Glomerular visceral epithelial cell (primary cell): ENCODE results near the gene MEGF11.

Experiments used
- DNase-seq: peaks from one replicate; pipeline ENCODE4 v3.0.0-alpha.2; 2016; ENCODE audit errors: extremely low spot score

MEGF11 gene

GRCh38 chr15:66253418-66254088, at the start of gene MEGF11:
Gene MEGF11 (minus strand): TSS chr15:66253750. CDS start chr15:66128403, 125,347 bp downstream.
- DNase-seq: peak; percentile 17

GRCh38 chr15:66302489-66303278, 49.1 kb upstream of the MEGF11 start:
- DNase-seq: no peak

GRCh38 chr15:66298803-66299251, 45.3 kb upstream of the MEGF11 start:
- DNase-seq: no peak

DNA sequence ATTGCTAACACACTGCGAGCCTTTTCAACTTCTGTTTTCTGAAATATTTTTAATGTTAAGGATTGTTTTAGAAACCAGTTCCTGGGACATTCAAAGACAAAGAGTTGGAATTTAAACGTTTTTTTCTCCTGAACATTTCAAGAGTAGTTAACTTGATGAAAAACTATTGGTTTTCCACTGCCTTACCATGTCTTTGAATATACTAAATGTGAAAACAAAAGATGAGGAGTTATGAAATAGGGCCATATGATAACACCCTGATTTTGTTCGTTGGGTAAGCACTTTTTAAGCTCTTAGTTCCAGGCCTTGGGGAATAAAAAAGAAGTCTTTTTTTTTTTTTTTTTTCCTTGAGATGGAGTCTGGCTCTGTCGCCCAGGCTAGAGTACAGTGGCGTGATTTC, 42.6 kb upstream of the MEGF11 start:
- DNase-seq: no peak

- DNase-seq: no peak
These were observed 41.3 kb upstream of the MEGF11 start for GRCh38 chr15:66294932-66295235.

DNA sequence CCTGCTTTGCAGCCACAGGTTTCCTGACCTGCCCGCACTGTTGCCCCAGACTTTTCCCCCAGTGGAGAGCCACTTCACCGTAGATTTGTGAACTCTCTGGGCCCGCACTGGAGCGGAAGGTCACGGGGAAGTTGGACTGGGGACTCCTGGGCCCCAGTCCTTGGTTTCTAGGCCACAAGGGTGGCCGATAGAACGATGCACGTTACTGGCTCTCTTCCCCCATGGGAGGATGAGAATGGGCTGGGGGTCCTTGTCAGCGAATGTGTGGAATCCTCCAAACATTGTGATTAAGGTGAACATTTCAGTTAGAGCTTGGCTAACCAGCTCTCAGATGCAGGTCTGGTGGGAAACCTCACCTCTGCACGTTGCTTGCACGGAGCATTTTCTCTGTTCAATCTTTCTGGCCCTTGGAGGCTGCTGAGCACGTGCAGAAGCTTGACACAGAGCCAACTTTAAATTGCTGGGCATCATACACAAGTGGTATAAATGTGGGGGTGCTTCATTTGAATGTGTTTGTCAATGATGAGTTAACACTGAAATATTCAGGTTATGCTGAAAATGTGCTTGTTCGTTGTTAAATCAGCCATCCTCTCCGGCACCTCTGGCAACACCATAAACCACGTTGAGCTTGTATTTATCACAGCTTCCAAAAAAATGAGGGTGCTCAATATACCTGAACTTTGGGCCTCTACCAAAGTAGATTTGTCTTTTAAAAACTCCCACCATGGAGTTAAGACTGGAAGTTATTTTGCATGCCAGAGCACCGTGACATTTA, 40.8 kb upstream of the MEGF11 start:
- DNase-seq: peak; percentile 78

- DNase-seq: peak; percentile 58
These were observed 40.0 kb upstream of the MEGF11 start, which contains the start of gene DIS3L for GRCh38 chr15:66293419-66294156. Gene DIS3L (plus strand): TSS chr15:66293568. CDS start chr15:66293597, 29 bp downstream.

- DNase-seq: no peak
These were observed 39.2 kb upstream of the MEGF11 start for GRCh38 chr15:66292571-66293418.

- peak; percentile 1 for DNase-seq
These were observed 38.4 kb upstream of the MEGF11 start for GRCh38 chr15:66291816-66292570.

DNA sequence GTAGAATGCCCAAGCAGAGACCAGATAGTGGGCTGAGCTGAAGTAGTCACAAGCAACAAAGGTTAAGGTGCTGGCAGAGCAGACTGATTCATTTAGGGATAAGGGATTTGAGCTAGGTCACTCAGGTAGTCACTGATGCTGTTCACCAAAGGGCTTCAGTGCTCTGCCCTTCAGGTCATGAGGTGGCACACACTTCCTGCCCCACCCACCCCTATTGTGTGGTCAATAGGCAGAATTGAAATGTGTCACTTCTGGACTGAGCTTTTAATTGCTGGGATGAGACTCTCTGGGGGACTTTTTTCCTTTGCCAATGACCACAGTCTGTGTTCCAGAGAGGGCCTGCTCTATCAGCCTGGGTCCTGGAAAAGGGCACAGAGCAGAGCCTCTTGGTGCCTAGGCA, 37.0 kb upstream of the MEGF11 start:
- no peak for DNase-seq

DNA sequence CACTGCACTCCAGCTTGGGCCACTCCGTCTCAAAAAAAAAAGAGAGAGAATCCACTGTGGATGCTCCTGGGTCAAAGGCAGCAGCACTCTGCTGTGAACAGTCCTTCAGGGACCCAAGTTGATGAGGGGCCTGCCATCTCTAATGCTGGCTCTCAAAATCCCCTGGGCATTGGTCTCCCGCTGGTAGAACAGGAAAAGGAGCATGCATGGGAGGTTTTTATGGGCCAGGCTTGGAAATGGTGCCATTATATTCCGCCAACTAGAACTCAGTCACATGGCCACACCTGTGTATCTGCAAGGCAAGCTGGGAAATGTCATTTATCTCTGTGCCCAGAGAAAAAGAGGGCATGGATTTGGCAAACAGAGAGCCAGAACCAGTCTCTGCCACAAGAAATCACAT, 36.5 kb upstream of the MEGF11 start:
- DNase-seq: no peak

DNA sequence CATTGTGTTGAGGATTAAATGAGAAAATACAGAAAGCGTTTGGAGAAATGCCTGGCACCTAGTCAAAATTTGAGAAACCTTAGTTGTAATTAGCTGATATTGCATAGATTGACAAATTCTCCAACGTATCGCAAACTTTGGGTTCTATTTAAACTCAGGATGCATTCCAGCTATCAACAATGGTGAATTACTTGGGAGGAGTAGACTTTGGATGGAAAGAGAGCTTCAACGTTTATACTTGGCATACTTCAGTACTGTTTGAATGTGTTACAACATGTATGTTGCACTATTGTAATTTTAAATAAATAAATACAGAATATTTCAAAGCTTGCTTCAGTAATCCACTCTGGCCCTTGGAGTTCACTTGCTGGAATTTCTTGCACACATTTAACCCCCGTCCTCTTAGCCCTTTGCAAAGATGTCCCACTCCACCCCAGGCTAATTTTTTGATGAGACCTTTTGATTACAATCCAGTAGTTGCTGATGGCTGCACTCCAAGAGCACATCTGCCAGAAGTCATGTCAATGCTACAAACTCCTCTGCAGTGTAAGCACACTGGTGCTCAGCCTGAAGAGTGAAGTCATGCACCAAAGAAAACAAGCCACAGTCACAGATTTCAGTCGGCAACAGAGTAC, 35.1 kb upstream of the MEGF11 start:
- no peak for DNase-seq

GRCh38 chr15:66288093-66288492, 34.5 kb upstream of the MEGF11 start:
- DNase-seq: no peak

GRCh38 chr15:66287461-66288057, 34.0 kb upstream of the MEGF11 start:
- DNase-seq: peak; percentile 42

GRCh38 chr15:66285533-66286280, 32.2 kb upstream of the MEGF11 start:
- DNase-seq: peak; percentile 5

DNA sequence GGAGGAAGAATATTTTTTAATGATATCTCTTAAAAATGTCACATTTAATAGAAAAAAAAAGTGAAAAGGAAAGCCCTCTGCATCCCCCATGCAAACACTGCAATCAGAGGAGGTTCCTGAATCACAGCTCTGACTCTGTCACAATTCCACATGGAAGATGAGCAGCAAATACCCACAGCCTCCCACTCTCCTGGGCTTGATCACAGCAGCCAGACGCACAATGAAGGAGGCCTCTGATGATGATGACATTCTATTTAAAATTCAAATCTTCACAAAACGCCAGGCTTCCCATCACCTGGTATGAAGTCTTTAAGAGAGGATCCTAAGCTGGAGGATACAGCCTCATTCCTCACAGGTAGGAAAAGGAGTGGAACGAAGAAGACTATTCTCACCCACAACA, 30.7 kb upstream of the MEGF11 start:
- DNase-seq: no peak

GRCh38 chr15:66278671-66279070, 25.1 kb upstream of the MEGF11 start:
- no peak for DNase-seq

GRCh38 chr15:66278056-66278455, 24.5 kb upstream of the MEGF11 start:
- no peak for DNase-seq
